ENCODE data around the gene NCOA7.

Gene NCOA7

GRCh38 chr6:125792680-125793079, 1.9 kb downstream of the NCOA7 start:
- no peak for ATAC-seq

GRCh38 chr6:125793280-125793679, 2.5 kb downstream of the NCOA7 start:
- ATAC-seq = no peak
- TF ChIP-seq CSRNP3 (CRISPR knock-in tag; IDR thresholded peaks at IDR 0.05) (no peak), BACH2 (CRISPR knock-in tag; IDR thresholded peaks at IDR 0.05; ENCODE audit: borderline replicate concordance) (no peak), ZNF70 (CRISPR knock-in tag; IDR thresholded peaks at IDR 0.05) (no peak), GLIS3 (CRISPR knock-in tag; IDR thresholded peaks at IDR 0.05) (no peak), PPARA (CRISPR knock-in tag; IDR thresholded peaks at IDR 0.05; ENCODE audit: borderline replicate concordance) (no peak)

More at GRCh38 chr6:125792680-125793079, 1.9 kb downstream of the NCOA7 start:
- TF ChIP-seq PPARA (CRISPR knock-in tag; IDR thresholded peaks at IDR 0.05; ENCODE audit: borderline replicate concordance) (no peak), ZC3H10 (CRISPR knock-in tag; IDR thresholded peaks at IDR 0.05) (peak; percentile 48; the same call in 1 of the 2 replicates), CSDC2 (CRISPR knock-in tag; IDR thresholded peaks at IDR 0.05) (no peak), ARNTL (CRISPR knock-in tag; IDR thresholded peaks at IDR 0.05; ENCODE audit: borderline replicate concordance, low read depth) (no peak), ESRRG (CRISPR knock-in tag; IDR thresholded peaks at IDR 0.05) (no peak), GLIS3 (CRISPR knock-in tag; IDR thresholded peaks at IDR 0.05) (no peak), POU6F1 (CRISPR knock-in tag; IDR thresholded peaks at IDR 0.05; ENCODE audit: borderline replicate concordance, low read depth) (no peak), SNAI2 (CRISPR knock-in tag; IDR thresholded peaks at IDR 0.05) (no peak), ZNF565 (CRISPR knock-in tag; conservative IDR thresholded peaks at IDR 0.05; ENCODE audit: low read depth) (no peak), ZFP30 (CRISPR knock-in tag; IDR thresholded peaks at IDR 0.05) (no peak), ZFP3 (CRISPR knock-in tag; IDR thresholded peaks at IDR 0.05) (no peak), BACH2 (CRISPR knock-in tag; IDR thresholded peaks at IDR 0.05; ENCODE audit: borderline replicate concordance) (no peak), TSHZ2 (CRISPR knock-in tag; IDR thresholded peaks at IDR 0.05) (no peak), ISL1 (CRISPR knock-in tag; IDR thresholded peaks at IDR 0.05) (peak; percentile 23; the same call in 1 of the 2 replicates), RARB (CRISPR knock-in tag; IDR thresholded peaks at IDR 0.05) (no peak), ZNF70 (CRISPR knock-in tag; IDR thresholded peaks at IDR 0.05) (no peak), TOX (CRISPR knock-in tag; IDR thresholded peaks at IDR 0.05; ENCODE audit: borderline replicate concordance) (peak; percentile 27; the same call in 1 of the 2 replicates), PATZ1 (CRISPR knock-in tag; IDR thresholded peaks at IDR 0.05; ENCODE audit: borderline replicate concordance) (no peak)

- no peak for ATAC-seq
- no peak for TF ChIP-seq TSHZ2 (CRISPR knock-in tag; IDR thresholded peaks at IDR 0.05)
- no peak for TF ChIP-seq OSR1 (CRISPR knock-in tag; IDR thresholded peaks at IDR 0.05)
- no peak for TF ChIP-seq ZNF70 (CRISPR knock-in tag; IDR thresholded peaks at IDR 0.05)
- 0 out of 2 replicates have a peak, but pooled peaks have one; percentile 53 for TF ChIP-seq CREB5 (CRISPR knock-in tag; IDR thresholded peaks at IDR 0.05; ENCODE audit: low read depth)
- no peak for TF ChIP-seq TOX (CRISPR knock-in tag; IDR thresholded peaks at IDR 0.05; ENCODE audit: borderline replicate concordance)
Observed at GRCh38 chr6:125793863-125794262, 3.1 kb downstream of the NCOA7 start.
